H9 (cell line): ENCODE results near the gene FXYD1. TPM values are rescaled to one million over a fixed set of nuclear protein-coding genes. Genes with fewer than 3 reads are reported as not detected.

ENCODE experiments used
- DNase-seq: peaks from one replicate; pipeline ENCODE4 v3.0.0-alpha.2; 2017
- H2AFZ ChIP-seq: one replicate; pipeline ENCODE4 v1.6.1; 2013; ENCODE audit warnings: mild to moderate bottlenecking, low read length, control low read depth, moderate library complexity
- H2AK5ac ChIP-seq: 2 replicates; pipeline ENCODE4 v1.6.1; 2013; ENCODE audit warnings: low read length, control low read depth, mixed read lengths; ENCODE audit not compliant: insufficient read length
- H2BK120ac ChIP-seq: one replicate; pipeline ENCODE4 v1.6.1; 2013; ENCODE audit warnings: low read depth, mild to moderate bottlenecking, low read length, control low read depth, inconsistent platforms; ENCODE audit not compliant: poor library complexity, severe bottlenecking
- H2BK12ac ChIP-seq: 2 replicates; pipeline ENCODE4 v1.6.1; 2013; ENCODE audit warnings: low read length, control low read depth, mixed read lengths, low read depth; ENCODE audit not compliant: insufficient read length
- H2BK15ac ChIP-seq: 2 replicates; pipeline ENCODE4 v1.6.1; 2013; ENCODE audit warnings: low read depth, low read length, control low read depth
- H2BK20ac ChIP-seq: one replicate; pipeline ENCODE4 v1.6.1; 2013; ENCODE audit warnings: low read depth, mild to moderate bottlenecking, low read length, control low read depth, inconsistent platforms; ENCODE audit not compliant: poor library complexity, severe bottlenecking
- H2BK5ac ChIP-seq: 2 replicates; pipeline ENCODE4 v1.6.1; 2013; ENCODE audit warnings: low read length, control low read depth, mixed read lengths; ENCODE audit not compliant: insufficient read length
- H3K14ac ChIP-seq: 2 replicates; pipeline ENCODE4 v1.6.1; 2013; ENCODE audit warnings: low read length, control low read depth; ENCODE audit not compliant: insufficient read depth
- H3K18ac ChIP-seq: 2 replicates; pipeline ENCODE4 v1.6.1; 2013; ENCODE audit warnings: low read depth, mild to moderate bottlenecking, mixed read lengths, low read length, control low read depth; ENCODE audit not compliant: insufficient read length
- H3K23ac ChIP-seq: 2 replicates; pipeline ENCODE4 v1.6.1; 2013; ENCODE audit warnings: low read length, control low read depth, mixed read lengths, low read depth; ENCODE audit not compliant: insufficient read length
- H3K23me2 ChIP-seq: 2 replicates; pipeline ENCODE4 v1.6.1; 2013; ENCODE audit warnings: low read depth, mild to moderate bottlenecking, mixed read lengths, low read length, control low read depth; ENCODE audit not compliant: insufficient read length, poor library complexity, severe bottlenecking
- H3K27ac ChIP-seq: 2 replicates; pipeline ENCODE4 v1.5.1; 2013; ENCODE audit warnings: low read length, control low read depth, mixed read lengths, low read depth; ENCODE audit not compliant: insufficient read length
- H3K27me3 ChIP-seq: 2 replicates; pipeline ENCODE4 v1.6.1; 2013; ENCODE audit warnings: low read length, control low read depth, inconsistent platforms; ENCODE audit not compliant: insufficient read depth
- H3K4ac ChIP-seq: 2 replicates; pipeline ENCODE4 v1.6.1; 2013; ENCODE audit warnings: low read depth, mild to moderate bottlenecking, control low read depth, inconsistent platforms, low read length, moderate library complexity
- H3K4me1 ChIP-seq: 2 replicates; pipeline ENCODE4 v1.6.1; 2013; ENCODE audit warnings: low read length, control low read depth, inconsistent platforms; ENCODE audit not compliant: insufficient read depth
- H3K4me2 ChIP-seq: 2 replicates; pipeline ENCODE4 v1.6.1; 2013; ENCODE audit warnings: low read length, control low read depth, mixed read lengths; ENCODE audit not compliant: insufficient read length, insufficient read depth
- H3K56ac ChIP-seq: 2 replicates; pipeline ENCODE4 v1.6.1; 2013; ENCODE audit warnings: low read depth, mild to moderate bottlenecking, mixed read lengths, low read length, control low read depth; ENCODE audit not compliant: insufficient read length
- H3K79me1 ChIP-seq: 2 replicates; pipeline ENCODE4 v1.6.1; 2013; ENCODE audit warnings: low read depth, mild to moderate bottlenecking, moderate library complexity, low read length, control low read depth, inconsistent platforms; ENCODE audit not compliant: insufficient read depth, poor library complexity, severe bottlenecking
- H3K79me2 ChIP-seq: 2 replicates; pipeline ENCODE4 v1.6.1; 2013; ENCODE audit warnings: low read length, control low read depth, inconsistent platforms; ENCODE audit not compliant: insufficient read depth
- H3K9ac ChIP-seq: 2 replicates; pipeline ENCODE4 v1.6.1; 2013; ENCODE audit warnings: low read length, control low read depth, mixed read lengths; ENCODE audit not compliant: insufficient read length; ENCODE audit errors: extremely low read depth
- H3K9me3 ChIP-seq: one replicate; pipeline ENCODE4 v1.6.1; 2013; ENCODE audit warnings: low read depth, low read length, inconsistent platforms; ENCODE audit not compliant: control insufficient read depth
- H3T11ph ChIP-seq: one replicate; pipeline ENCODE4 v1.6.1; 2013; ENCODE audit warnings: mild to moderate bottlenecking, low read length, control low read depth, inconsistent platforms
- H4K20me1 ChIP-seq: one replicate; pipeline ENCODE4 v1.6.1; 2013; ENCODE audit not compliant: control insufficient read depth, insufficient read length, insufficient read depth
- H4K5ac ChIP-seq: 2 replicates; pipeline ENCODE4 v1.6.1; 2013; ENCODE audit warnings: low read depth, mild to moderate bottlenecking, mixed read lengths, low read length, control low read depth; ENCODE audit not compliant: insufficient read length
- H4K8ac ChIP-seq: replicated peaks from 2 replicates; pipeline ENCODE4 v1.6.1; 2013; ENCODE audit warnings: low read length, control low read depth, mixed read lengths, low read depth; ENCODE audit not compliant: insufficient read length
- H4K91ac ChIP-seq: 2 replicates; pipeline ENCODE4 v1.6.1; 2013; ENCODE audit warnings: low read depth, mild to moderate bottlenecking, moderate library complexity, mixed read lengths, low read length, control low read depth; ENCODE audit not compliant: insufficient read length
- H3K27ac Mint-ChIP-seq, 3 experiments: 2 replicates in 2 of 3; 3 replicates in 1 of 3; pipeline ENCODE4 v1.8.0; 2020 to 2021; ENCODE audit warnings: mixed read lengths in 3 of 3, mild to moderate bottlenecking in 1 of 3, moderate library complexity in 1 of 3
- H3K27me3 Mint-ChIP-seq: 2 replicates; pipeline ENCODE4 v1.8.0; 2021; ENCODE audit warnings: low read depth, mild to moderate bottlenecking, moderate library complexity, mixed read lengths
- H3K36me3 Mint-ChIP-seq, 3 experiments: 2 replicates in 2 of 3; 3 replicates in 1 of 3; pipeline ENCODE4 v1.8.0; 2020 to 2021; ENCODE audit warnings: low read depth in 3 of 3, mixed read lengths in 3 of 3; ENCODE audit not compliant: insufficient read depth in 1 of 3
- H3K4me1 Mint-ChIP-seq, 2 experiments: 2 replicates each; pipeline ENCODE4 v1.8.0; 2020; ENCODE audit warnings: mixed read lengths in 2 of 2
- H3K4me3 Mint-ChIP-seq, 2 experiments: 2 replicates in 1 of 2; 3 replicates in 1 of 2; pipeline ENCODE4 v1.8.0; 2020 to 2021; ENCODE audit warnings: mild to moderate bottlenecking in 2 of 2, mixed read lengths in 2 of 2, moderate library complexity in 1 of 2
- H3K9me3 Mint-ChIP-seq, 2 experiments: 2 replicates in 1 of 2; 3 replicates in 1 of 2; pipeline ENCODE4 v1.8.0; 2020; ENCODE audit warnings: mild to moderate bottlenecking in 2 of 2, mixed read lengths in 2 of 2, moderate library complexity in 1 of 2
- CTCF ChIP-seq: fragments of 200-600 bp; sonication (generic); conservative IDR thresholded peaks from 3 replicates; pipeline ENCODE4 v1.8.0; 2021; ENCODE audit warnings: antibody characterized with exemption, mild to moderate bottlenecking
- whole genome bisulfite sequencing: extraction: QIAGEN DNeasy Blood & Tissue Kit; methylation state at CpG from one replicate; pipeline ENCODE4 v1.1.7; 2013; ENCODE audit warnings: missing lambda C conversion rate, low lambda C conversion rate, mixed read lengths; ENCODE audit not compliant: insufficient read length; ENCODE audit errors: extremely low coverage; 5-methylcytosine and 5-hydroxymethylcytosine counted together
- total RNA-seq: library from RNA; stranded (reverse); gene quantifications from 2 replicates; pipeline ENCODE4 v1.2.1, GENCODE V29; 2021

FXYD1 gene
- total RNA-seq, 1 experiment from 2014 or later: 7.7 TPM

- H3K56ac ChIP-seq: no peak overlapping the region
- Mint-ChIP-seq H3K4me1 (peaks cover 7 to 14% of the 10 kb centered on the region in 2 experiments), H3K36me3 (peaks cover 0 to 2% (median 0%) of the 10 kb centered on the region in 3 experiments; a peak in 2 of 7 replicates), H3K27me3 (no peaks in the 10 kb centered on the region; the same call in 1 of the 2 replicates), H3K4me3 (no peak overlapping the region), H3K27ac (no peak overlapping the region), H3K9me3 (peaks cover 0 to 6% of the 10 kb centered on the region in 2 experiments; a peak in 3 of 5 replicates)
- H3K4me1 ChIP-seq: no peaks in the 10 kb centered on the region
- no peak overlapping the region for H3T11ph ChIP-seq
- H4K5ac ChIP-seq: no peak overlapping the region
- no peak overlapping the region for H3K14ac ChIP-seq
- no peaks in the 10 kb centered on the region for H3K23me2 ChIP-seq
- no peak overlapping the region for H3K27ac ChIP-seq
- no peak overlapping the region for H2BK20ac ChIP-seq
- no peak overlapping the region for H2AFZ ChIP-seq
- H3K9ac ChIP-seq: no peak overlapping the region
- H2BK12ac ChIP-seq: no peak overlapping the region
- no peaks in the 10 kb centered on the region for H3K79me1 ChIP-seq
- H2BK5ac ChIP-seq: no peak overlapping the region
- H3K27me3 ChIP-seq: no peaks in the 10 kb centered on the region
- H2BK15ac ChIP-seq: no peak overlapping the region
- WGBS: no CpG with 5 or more reads among the region's 9 CpGs
- no peak overlapping the region for H3K4ac ChIP-seq
- H2AK5ac ChIP-seq: no peak overlapping the region
- peaks cover 7% of the 10 kb centered on the region for H4K20me1 ChIP-seq
- no peak for TF ChIP-seq CTCF
- H3K18ac ChIP-seq: no peak overlapping the region
- no peak overlapping the region for H4K91ac ChIP-seq
- no peak overlapping the region for H2BK120ac ChIP-seq
- H3K4me2 ChIP-seq: no peak overlapping the region
- H4K8ac ChIP-seq: no peak overlapping the region
- no peak overlapping the region for H3K23ac ChIP-seq
- H3K79me2 ChIP-seq: no peaks in the 10 kb centered on the region
- DNase-seq: no peak
- no peaks in the 10 kb centered on the region for H3K9me3 ChIP-seq
Measured at GRCh38 chr19:35106291-35106583, 32.4 kb upstream of the FXYD1 start.
